ENCODE results near the gene MCFD2. TPM values are rescaled to one million over a fixed set of nuclear protein-coding genes. Genes with fewer than 3 reads are reported as not detected.

MCFD2 gene
- total RNA-seq, 4 donors from 2014 or later = 21.5 to 60.4 (median 49.2) TPM

- no peaks in the 10 kb centered on the region for H3K36me3 ChIP-seq
- H3K27ac ChIP-seq = no peak overlapping the region
- peak in 1 of 3 donors; percentile 26 for DNase-seq
- H3K27me3 ChIP-seq = no peaks in the 10 kb centered on the region
- no peaks in the 10 kb centered on the region for H3K9me3 ChIP-seq
- no peaks in the 10 kb centered on the region for H3K4me1 ChIP-seq
- TF ChIP-seq, protein P1, sequence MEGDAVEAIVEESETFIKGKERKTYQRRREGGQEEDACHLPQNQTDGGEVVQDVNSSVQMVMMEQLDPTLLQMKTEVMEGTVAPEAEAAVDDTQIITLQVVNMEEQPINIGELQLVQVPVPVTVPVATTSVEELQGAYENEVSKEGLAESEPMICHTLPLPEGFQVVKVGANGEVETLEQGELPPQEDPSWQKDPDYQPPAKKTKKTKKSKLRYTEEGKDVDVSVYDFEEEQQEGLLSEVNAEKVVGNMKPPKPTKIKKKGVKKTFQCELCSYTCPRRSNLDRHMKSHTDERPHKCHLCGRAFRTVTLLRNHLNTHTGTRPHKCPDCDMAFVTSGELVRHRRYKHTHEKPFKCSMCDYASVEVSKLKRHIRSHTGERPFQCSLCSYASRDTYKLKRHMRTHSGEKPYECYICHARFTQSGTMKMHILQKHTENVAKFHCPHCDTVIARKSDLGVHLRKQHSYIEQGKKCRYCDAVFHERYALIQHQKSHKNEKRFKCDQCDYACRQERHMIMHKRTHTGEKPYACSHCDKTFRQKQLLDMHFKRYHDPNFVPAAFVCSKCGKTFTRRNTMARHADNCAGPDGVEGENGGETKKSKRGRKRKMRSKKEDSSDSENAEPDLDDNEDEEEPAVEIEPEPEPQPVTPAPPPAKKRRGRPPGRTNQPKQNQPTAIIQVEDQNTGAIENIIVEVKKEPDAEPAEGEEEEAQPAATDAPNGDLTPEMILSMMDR (IDR thresholded peaks at IDR 0.05) = no peak
- no peak for TF ChIP-seq POLR2A (IDR thresholded peaks at IDR 0.05)
- H3K4me3 ChIP-seq = no peak overlapping the region
These were observed 27.1 kb downstream of the MCFD2 start for GRCh38 chr2:46888421-46888952.

- no peaks in the 10 kb centered on the region for H3K27me3 ChIP-seq
- TF ChIP-seq POLR2A (IDR thresholded peaks at IDR 0.05) = no peak
- TF ChIP-seq, protein P1 (IDR thresholded peaks at IDR 0.05) = no peak
- H3K9me3 ChIP-seq = no peaks in the 10 kb centered on the region
- H3K36me3 ChIP-seq = no peaks in the 10 kb centered on the region
- H3K4me1 ChIP-seq = peaks cover 0 to 5% (median 0%) of the 10 kb centered on the region in 4 donors
- DNase-seq = peak in 1 of 3 donors; percentile 5
- no peak overlapping the region for H3K4me3 ChIP-seq
- no peak overlapping the region for H3K27ac ChIP-seq
These were observed 28.3 kb downstream of the MCFD2 start for GRCh38 chr2:46887028-46887885.

GRCh38 chr2:46886268-46887027 lies 29.2 kb downstream of the MCFD2 start:
- Histone ChIP-seq H3K36me3 (no peaks in the 10 kb centered on the region), H3K27me3 (no peaks in the 10 kb centered on the region), H3K4me1 (peaks cover 0 to 13% (median 0%) of the 10 kb centered on the region in 4 donors), H3K9me3 (no peaks in the 10 kb centered on the region), H3K4me3 (no peak overlapping the region), H3K27ac (no peak overlapping the region)
- TF ChIP-seq POLR2A (IDR thresholded peaks at IDR 0.05) = no peak
- TF ChIP-seq, protein P1 (IDR thresholded peaks at IDR 0.05) = no peak
- peak in 1 of 3 donors; percentile 8 for DNase-seq

DNA sequence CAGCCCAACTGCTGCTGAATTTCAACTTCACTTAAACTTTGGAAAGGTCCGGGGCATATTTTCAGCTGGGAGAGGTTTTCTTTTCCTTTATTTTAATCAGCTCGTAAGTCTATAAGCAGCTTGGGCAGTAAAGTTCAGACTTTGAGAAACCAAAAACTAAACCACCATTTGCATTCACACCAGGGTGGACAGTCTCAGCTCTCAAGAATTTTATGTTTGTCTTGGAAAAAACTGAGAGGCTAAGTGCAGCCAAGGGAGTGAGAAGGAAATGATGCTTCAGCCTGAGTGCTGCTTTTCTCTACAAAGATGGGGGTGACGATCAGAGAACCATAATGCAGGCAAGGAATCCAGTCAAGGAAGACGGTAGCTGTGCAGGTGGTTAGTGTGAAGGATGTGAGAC lies 30.2 kb downstream of the MCFD2 start:
- no peaks in the 10 kb centered on the region for H3K27me3 ChIP-seq
- TF ChIP-seq, protein P1 (IDR thresholded peaks at IDR 0.05) = no peak
- TF ChIP-seq POLR2A (IDR thresholded peaks at IDR 0.05) = no peak
- no peaks in the 10 kb centered on the region for H3K36me3 ChIP-seq
- peak in 1 of 3 donors; percentile 5 for DNase-seq
- no peak overlapping the region for H3K4me3 ChIP-seq
- H3K9me3 ChIP-seq = no peaks in the 10 kb centered on the region
- H3K4me1 ChIP-seq = peaks cover 0 to 16% (median 0%) of the 10 kb centered on the region in 4 donors
- H3K27ac ChIP-seq = no peak overlapping the region

GRCh38 chr2:46879511-46879910 lies 36.1 kb downstream of the MCFD2 start:
- H3K4me1 ChIP-seq = peaks cover 0 to 34% (median 3%) of the 10 kb centered on the region in 4 donors
- no peaks in the 10 kb centered on the region for H3K9me3 ChIP-seq
- no peak for TF ChIP-seq POLR2A (IDR thresholded peaks at IDR 0.05)
- TF ChIP-seq, protein P1 (IDR thresholded peaks at IDR 0.05) = no peak
- no peaks in the 10 kb centered on the region for H3K27me3 ChIP-seq
- no peak overlapping the region for H3K27ac ChIP-seq
- no peaks in the 10 kb centered on the region for H3K36me3 ChIP-seq
- H3K4me3 ChIP-seq = no peak overlapping the region
- DNase-seq = peak in 1 of 3 donors; percentile 2
